Neural progenitor cell (in vitro differentiated cells): ENCODE results near the gene PHACTR2. TPM values are rescaled to one million over a fixed set of nuclear protein-coding genes. Genes with fewer than 3 reads are reported as not detected.

Source experiments
- DNase-seq: peaks from one replicate; pipeline ENCODE4 v3.0.0-alpha.2; 2016; ENCODE audit warnings: low spot score
- H2AFZ ChIP-seq: fragments of 200-600 bp; sonication (generic); replicated peaks from 2 replicates; pipeline ENCODE4 v1.6.1; 2016; ENCODE audit warnings: antibody characterized with exemption
- H3F3A ChIP-seq: fragments of 200-600 bp; sonication (generic); 2 replicates; pipeline ENCODE4 v1.6.1; 2016; ENCODE audit warnings: antibody characterized with exemption, low read depth
- H3K27ac ChIP-seq: fragments of 200-600 bp; sonication (generic); 2 replicates; pipeline ENCODE4 v1.5.1; 2016; ENCODE audit warnings: mild to moderate bottlenecking
- H3K27me3 ChIP-seq: fragments of 200-600 bp; sonication (generic); 2 replicates; pipeline ENCODE4 v1.6.1; 2016; ENCODE audit warnings: mild to moderate bottlenecking, moderate library complexity
- H3K36me3 ChIP-seq: fragments of 200-600 bp; sonication (generic); 2 replicates; pipeline ENCODE4 v1.5.1; 2016
- H3K4me1 ChIP-seq: fragments of 200-600 bp; sonication (generic); 2 replicates; pipeline ENCODE4 v1.6.1; 2016; ENCODE audit warnings: mixed run types
- H3K4me2 ChIP-seq: fragments of 200-600 bp; sonication (generic); 2 replicates; pipeline ENCODE4 v1.6.1; 2016
- H3K4me3 ChIP-seq: fragments of 200-600 bp; sonication (generic); 2 replicates; pipeline ENCODE4 v1.5.1; 2016
- H3K79me2 ChIP-seq: fragments of 200-600 bp; sonication (generic); 2 replicates; pipeline ENCODE4 v1.6.1; 2016; ENCODE audit warnings: low read depth
- H3K9ac ChIP-seq: fragments of 200-600 bp; sonication (generic); 2 replicates; pipeline ENCODE4 v1.6.1; 2016
- H3K9me3 ChIP-seq: fragments of 200-600 bp; sonication (generic); 2 replicates; pipeline ENCODE4 v1.5.1; 2016; ENCODE audit warnings: low read depth
- H4K20me1 ChIP-seq: fragments of 200-600 bp; sonication (generic); 2 replicates; pipeline ENCODE4 v1.6.1; 2016; ENCODE audit warnings: low read depth
- H3K27ac Mint-ChIP-seq: 3 replicates; pipeline ENCODE4 v1.8.0; 2021; ENCODE audit warnings: mixed read lengths
- H3K27me3 Mint-ChIP-seq: 2 replicates; pipeline ENCODE4 v1.8.0; 2022; ENCODE audit warnings: low read depth, mild to moderate bottlenecking, inconsistent platforms, moderate library complexity, mixed read lengths; ENCODE audit not compliant: insufficient read depth
- H3K36me3 Mint-ChIP-seq: 3 replicates; pipeline ENCODE4 v1.8.0; 2021; ENCODE audit warnings: mixed read lengths
- H3K4me1 Mint-ChIP-seq: 3 replicates; pipeline ENCODE4 v1.8.0; 2021; ENCODE audit warnings: mixed read lengths
- H3K4me3 Mint-ChIP-seq: 3 replicates; pipeline ENCODE4 v1.8.0; 2021; ENCODE audit warnings: mild to moderate bottlenecking, moderate library complexity, mixed read lengths
- H3K9me3 Mint-ChIP-seq: 3 replicates; pipeline ENCODE4 v1.8.0; 2020; ENCODE audit warnings: mixed read lengths
- EZH2 ChIP-seq: fragments of 200-600 bp; sonication (generic); IDR thresholded peaks from 2 replicates; pipeline ENCODE4 v1.6.1; 2017; ENCODE audit warnings: antibody characterized with exemption, mild to moderate bottlenecking, moderate library complexity
- EZH2phosphoT487 ChIP-seq: fragments of 200-600 bp; sonication (generic); IDR thresholded peaks from 2 replicates; pipeline ENCODE4 v1.6.1; 2017; ENCODE audit warnings: antibody characterized with exemption
- total RNA-seq: library from RNA; depleted of rRNA; stranded (reverse); fragments of >200 nt; gene quantifications from 2 replicates; pipeline ENCODE4 v1.2.3, GENCODE V29; 2015; ENCODE audit warnings: low replicate concordance
- TF ChIP-seq, protein P1 (sequence below): fragments of 200-600 bp; sonication (generic); IDR thresholded peaks from 2 replicates; pipeline ENCODE4 v1.5.1; 2017; ENCODE audit warnings: antibody characterized with exemption, mild to moderate bottlenecking

PHACTR2 gene
- total RNA-seq, 1 donor from 2014 or later = 45.4 TPM

DNA sequence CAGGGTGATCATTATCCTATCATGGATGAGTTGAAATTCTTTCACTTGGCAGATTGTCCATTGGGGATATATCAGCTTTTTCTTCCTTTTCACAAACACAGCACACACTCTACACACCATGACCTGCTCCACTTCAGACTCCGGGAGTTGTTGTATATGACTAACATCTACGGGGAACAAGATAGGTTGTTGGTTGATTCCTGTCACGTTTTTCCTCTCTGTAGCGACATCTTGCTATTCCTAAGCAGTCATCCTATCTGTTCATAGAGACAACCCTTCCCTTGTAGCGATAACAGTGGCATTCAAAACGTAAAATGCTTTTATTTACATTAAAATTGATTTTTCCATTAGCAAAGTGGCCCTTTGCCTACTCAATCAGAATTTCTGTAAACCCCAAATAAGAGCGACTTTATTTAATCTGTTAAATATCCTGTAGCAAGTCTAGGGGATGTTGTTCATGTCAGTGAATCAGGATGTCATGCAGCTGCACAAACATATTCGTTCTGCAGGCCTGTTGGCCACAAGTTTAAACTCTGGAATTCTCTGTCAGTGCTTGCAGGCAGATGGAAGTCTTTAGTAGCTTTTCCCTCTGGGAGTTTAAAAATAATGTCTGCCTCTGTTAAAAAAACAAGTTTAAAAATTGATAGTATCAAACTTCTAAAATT lies 23.1 kb downstream of the PHACTR2 start:
- Histone ChIP-seq H3K4me3 (no peak overlapping the region), H3K9ac (no peak overlapping the region), H3K27me3 (no peaks in the 10 kb centered on the region), H3K27ac (no peak overlapping the region), H3K36me3 (no peaks in the 10 kb centered on the region), H3K4me2 (no peak overlapping the region), H4K20me1 (no peaks in the 10 kb centered on the region), H3F3A (no peaks in the 10 kb centered on the region), H3K9me3 (no peaks in the 10 kb centered on the region), H3K4me1 (no peaks in the 10 kb centered on the region), H2AFZ (no peak overlapping the region), H3K79me2 (peaks cover 79% of the 10 kb centered on the region)
- peaks cover 15% of the 10 kb centered on the region for H3K9me3 Mint-ChIP-seq
- no peak overlapping the region for H3K27ac Mint-ChIP-seq
- no peak for DNase-seq
- H3K27me3 Mint-ChIP-seq = peaks cover 5% of the 10 kb centered on the region
- H3K4me3 Mint-ChIP-seq = no peak overlapping the region
- H3K36me3 Mint-ChIP-seq = peaks cover 18% of the 10 kb centered on the region
- no peak for TF ChIP-seq EZH2
- TF ChIP-seq EZH2phosphoT487 = no peak
- TF ChIP-seq, protein P1, sequence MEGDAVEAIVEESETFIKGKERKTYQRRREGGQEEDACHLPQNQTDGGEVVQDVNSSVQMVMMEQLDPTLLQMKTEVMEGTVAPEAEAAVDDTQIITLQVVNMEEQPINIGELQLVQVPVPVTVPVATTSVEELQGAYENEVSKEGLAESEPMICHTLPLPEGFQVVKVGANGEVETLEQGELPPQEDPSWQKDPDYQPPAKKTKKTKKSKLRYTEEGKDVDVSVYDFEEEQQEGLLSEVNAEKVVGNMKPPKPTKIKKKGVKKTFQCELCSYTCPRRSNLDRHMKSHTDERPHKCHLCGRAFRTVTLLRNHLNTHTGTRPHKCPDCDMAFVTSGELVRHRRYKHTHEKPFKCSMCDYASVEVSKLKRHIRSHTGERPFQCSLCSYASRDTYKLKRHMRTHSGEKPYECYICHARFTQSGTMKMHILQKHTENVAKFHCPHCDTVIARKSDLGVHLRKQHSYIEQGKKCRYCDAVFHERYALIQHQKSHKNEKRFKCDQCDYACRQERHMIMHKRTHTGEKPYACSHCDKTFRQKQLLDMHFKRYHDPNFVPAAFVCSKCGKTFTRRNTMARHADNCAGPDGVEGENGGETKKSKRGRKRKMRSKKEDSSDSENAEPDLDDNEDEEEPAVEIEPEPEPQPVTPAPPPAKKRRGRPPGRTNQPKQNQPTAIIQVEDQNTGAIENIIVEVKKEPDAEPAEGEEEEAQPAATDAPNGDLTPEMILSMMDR = no peak
- H3K4me1 Mint-ChIP-seq = no peaks in the 10 kb centered on the region

DNA sequence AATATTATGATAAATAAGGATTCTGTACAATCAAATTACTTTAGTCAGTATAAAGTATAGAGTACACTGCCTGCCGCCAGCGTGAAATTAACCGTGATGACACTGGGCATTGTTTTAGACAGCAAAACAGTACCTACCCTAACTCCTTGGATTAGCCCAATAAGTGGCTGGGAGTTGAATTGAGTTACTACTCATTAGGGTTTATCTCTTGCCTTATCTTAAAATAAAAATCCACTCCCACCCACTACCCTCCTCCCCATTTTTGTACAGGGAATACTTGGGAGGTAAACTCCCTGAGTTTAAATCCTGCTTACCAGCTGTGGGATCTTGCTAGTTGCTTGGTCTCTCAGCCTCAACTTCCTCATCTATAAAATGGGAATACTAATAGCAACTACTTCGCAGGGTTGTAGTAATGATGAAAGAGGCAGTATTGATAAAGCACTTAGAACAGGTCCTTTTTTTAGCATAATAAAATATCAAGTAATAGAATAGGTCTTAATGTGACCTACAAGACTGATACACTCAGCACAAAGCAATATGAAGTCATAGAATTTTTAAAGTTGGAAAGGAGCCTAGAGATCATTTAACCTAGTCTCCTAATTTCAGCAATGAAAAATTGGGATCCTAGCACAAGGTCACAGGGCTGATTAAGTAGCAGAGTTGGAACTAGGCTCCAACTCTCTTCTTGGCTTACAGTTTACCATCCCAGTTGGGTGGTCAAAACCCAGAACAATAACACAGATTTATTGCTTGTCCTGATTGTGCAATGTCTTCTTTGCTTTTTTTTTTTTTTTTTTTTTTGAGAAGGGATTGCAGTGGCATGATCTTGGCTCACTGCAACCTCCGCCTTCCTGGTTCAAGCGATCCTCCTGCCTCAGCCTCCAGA lies 23.8 kb downstream of the PHACTR2 start:
- Histone ChIP-seq H3K79me2 (peaks cover 80% of the 10 kb centered on the region), H3K9me3 (no peaks in the 10 kb centered on the region), H3K4me2 (no peak overlapping the region), H3F3A (no peaks in the 10 kb centered on the region), H3K27me3 (no peaks in the 10 kb centered on the region), H3K36me3 (no peaks in the 10 kb centered on the region), H3K4me3 (no peak overlapping the region), H2AFZ (no peak overlapping the region), H4K20me1 (no peaks in the 10 kb centered on the region), H3K27ac (no peak overlapping the region), H3K4me1 (no peaks in the 10 kb centered on the region), H3K9ac (no peak overlapping the region)
- Mint-ChIP-seq H3K27ac (no peak overlapping the region), H3K27me3 (peaks cover 8% of the 10 kb centered on the region), H3K4me3 (no peak overlapping the region), H3K9me3 (peaks cover 22% of the 10 kb centered on the region), H3K36me3 (peaks cover 25% of the 10 kb centered on the region), H3K4me1 (no peaks in the 10 kb centered on the region)
- TF ChIP-seq, protein P1 = no peak
- TF ChIP-seq EZH2phosphoT487 = no peak
- no peak for DNase-seq

DNA sequence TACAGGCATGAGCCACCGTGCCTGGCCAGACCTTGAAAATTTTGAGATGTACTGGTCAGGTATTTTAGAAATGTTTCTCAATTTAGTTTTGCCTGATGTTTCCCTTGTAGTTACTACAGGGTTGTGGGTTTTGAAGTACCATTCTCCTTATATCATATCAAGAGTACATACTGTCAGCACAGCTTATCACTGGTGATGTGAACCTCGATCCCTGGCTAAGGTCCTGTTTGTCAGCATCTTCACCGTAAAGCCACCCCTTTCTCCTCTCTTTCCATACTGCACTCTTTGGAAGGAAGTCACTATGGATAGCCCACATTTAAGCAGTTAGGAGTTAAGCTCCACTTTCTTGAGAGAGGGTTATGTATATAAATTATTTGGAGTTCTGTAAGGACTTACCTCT lies 27.8 kb downstream of the PHACTR2 start:
- Histone ChIP-seq H3F3A (no peaks in the 10 kb centered on the region), H2AFZ (no peak overlapping the region), H3K79me2 (peaks cover 84% of the 10 kb centered on the region), H3K4me3 (no peak overlapping the region), H3K27ac (no peak overlapping the region), H3K27me3 (no peaks in the 10 kb centered on the region), H3K4me2 (no peak overlapping the region), H4K20me1 (no peaks in the 10 kb centered on the region), H3K9me3 (no peaks in the 10 kb centered on the region), H3K9ac (no peak overlapping the region), H3K36me3 (no peaks in the 10 kb centered on the region), H3K4me1 (no peaks in the 10 kb centered on the region)
- Mint-ChIP-seq H3K4me3 (no peak overlapping the region), H3K36me3 (peaks cover 23% of the 10 kb centered on the region), H3K27me3 (peaks cover 5% of the 10 kb centered on the region), H3K27ac (no peak overlapping the region), H3K9me3 (peaks cover 30% of the 10 kb centered on the region), H3K4me1 (no peaks in the 10 kb centered on the region)
- DNase-seq = no peak
- TF ChIP-seq, protein P1 = no peak
